K562 (cell line): Measurements from ENCODE around the gene DNASE1L3. TPM values are rescaled to one million over a fixed set of nuclear protein-coding genes. Genes with fewer than 3 reads are reported as not detected.

Experiments
- CSDE1 ChIP-seq, 2 experiments: fragments of 450-650 bp; IDR thresholded peaks; 2 replicates each; pipeline ENCODE4 v1.6.1; 2016; ENCODE audit warnings: mild to moderate bottlenecking in 1 of 2
- FIP1L1 ChIP-seq: fragments of 200-400 bp; formaldehyde crosslinking; IDR thresholded peaks from 2 replicates; pipeline ENCODE4 v1.6.1; 2018; ENCODE audit warnings: mild to moderate bottlenecking, low read depth, low read length; ENCODE audit not compliant: poor library complexity, severe bottlenecking
- FOXM1 ChIP-seq, 2 experiments: fragments of 450-650 bp in 1 of 2; sonication (generic) in 1 of 2; formaldehyde crosslinking in 1 of 2; IDR thresholded peaks; 2 replicates each; pipeline versions ENCODE4 v1.6.1 to v1.9.0; 2017 to 2022; ENCODE audit warnings: low read depth in 2 of 2, mild to moderate bottlenecking in 2 of 2, missing genetic modification reagents in 1 of 2, moderate library complexity in 1 of 2
- LARP7 ChIP-seq: fragments of 450-650 bp; IDR thresholded peaks from 2 replicates; pipeline ENCODE4 v1.6.1; 2016
- MTA3 ChIP-seq: fragments of 450-650 bp; formaldehyde crosslinking; IDR thresholded peaks from 2 replicates; pipeline ENCODE4 v1.6.1; 2017; ENCODE audit warnings: mild to moderate bottlenecking, borderline replicate concordance
- MYC ChIP-seq, 2 experiments: fragments of 250-450 bp in 1 of 2; sonication (Bioruptor Pico) in 1 of 2; IDR thresholded peaks; 2 replicates each; pipeline versions ENCODE4 v1.5.1 to v1.6.1; 2012 to 2021; ENCODE audit warnings: low read depth in 2 of 2, borderline replicate concordance in 1 of 2, improper control_type of control experiment in 1 of 2, low read length in 1 of 2, mild to moderate bottlenecking in 1 of 2, moderate library complexity in 1 of 2
- NFE2L1 ChIP-seq: fragments of 450-650 bp; IDR thresholded peaks from 2 replicates; pipeline ENCODE4 v1.6.1; 2016; ENCODE audit warnings: missing genetic modification characterization, low read depth, mild to moderate bottlenecking, missing compliant biosample characterization, moderate library complexity, borderline replicate concordance
- NFYB ChIP-seq: IDR thresholded peaks from 2 replicates; pipeline ENCODE4 v1.6.1; 2011; ENCODE audit warnings: mild to moderate bottlenecking, moderate library complexity; ENCODE audit not compliant: insufficient read length; ENCODE audit errors: extremely low read depth
- NR2F6 ChIP-seq: fragments of 450-650 bp; formaldehyde crosslinking; IDR thresholded peaks from 2 replicates; pipeline ENCODE4 v1.4.0; 2020; ENCODE audit warnings: mild to moderate bottlenecking
- PTBP1 ChIP-seq: fragments of 200-400 bp; formaldehyde crosslinking; IDR thresholded peaks from 2 replicates; pipeline ENCODE4 v1.6.1; 2017; ENCODE audit warnings: low read depth, low read length
- RHOXF2B ChIP-seq: fragments of 250-450 bp; sonication (Bioruptor Pico); conservative IDR thresholded peaks from 2 replicates; pipeline ENCODE4 v1.5.1; 2021
- SRF ChIP-seq, 2 experiments: fragments of 250-450, 450-650 bp in 1 of 2; sonication (Bioruptor Pico) in 1 of 2; sonication (generic) in 1 of 2; formaldehyde crosslinking; IDR thresholded peaks; 2 replicates each; pipeline versions ENCODE4 v1.5.0 to v1.5.1; 2020 to 2022; ENCODE audit warnings: mild to moderate bottlenecking in 1 of 2, missing genetic modification reagents in 1 of 2
- ZNF133 ChIP-seq: fragments of 250-450 bp; sonication (Bioruptor Pico); IDR thresholded peaks from 2 replicates; pipeline ENCODE4 v1.4.0; 2020; ENCODE audit warnings: mild to moderate bottlenecking
- ZNF224 ChIP-seq: sonication (generic); formaldehyde crosslinking; IDR thresholded peaks from 2 replicates; pipeline ENCODE4 v1.8.0; 2022; ENCODE audit warnings: mild to moderate bottlenecking, missing genetic modification reagents
- ZNF589 ChIP-seq: fragments of 200-800 bp; sonication (Bioruptor generic); IDR thresholded peaks from 2 replicates; pipeline ENCODE4 v1.6.1; 2016; ENCODE audit warnings: low read depth, missing genetic modification characterization, missing compliant biosample characterization
- ZNF668 ChIP-seq: fragments of 250-450 bp; sonication (Bioruptor Pico); IDR thresholded peaks from 2 replicates; pipeline ENCODE4 v1.8.0; 2022; ENCODE audit warnings: mild to moderate bottlenecking, inconsistent platforms
- polyA plus RNA-seq, 8 experiments: library from polyadenylated mRNA; depleted of rRNA in 4 of 8; stranded (reverse) in 5 of 8; unstranded in 3 of 8; fragments of >200 nt; fragmentation: Nextera tagmentation in 2 of 8; fragmentation: Illumina TruSeq in 1 of 8; extraction: Ambion mirVana in 2 of 8; extraction: Trizol in 1 of 8; gene quantifications; 2 replicates each; pipeline versions ENCODE4 v1.2.1 to v1.2.3, GENCODE V29; 2011 to 2014; ENCODE audit warnings: inconsistent platforms in 1 of 8, missing spikeins in 1 of 8
- total RNA-seq, 7 experiments: library from RNA; depleted of rRNA in 6 of 7; stranded (reverse); fragments of >200 nt in 6 of 7; fragmentation: Illumina TruSeq in 2 of 7; extraction: Trizol in 2 of 7; gene quantifications; 2 replicates each; pipeline versions ENCODE4 v1.2.1 to v1.2.3, GENCODE V29; 2011 to 2021; ENCODE audit warnings: low replicate concordance in 1 of 7
- TF ChIP-seq, protein P1 (sequence below): fragments of 250-450 bp; sonication (Bioruptor Pico); IDR thresholded peaks from 2 replicates; pipeline ENCODE4 v1.9.0; 2021; ENCODE audit warnings: mild to moderate bottlenecking
- TF ChIP-seq, protein P2 (sequence below): sonication (generic); formaldehyde crosslinking; IDR thresholded peaks from 2 replicates; pipeline ENCODE4 v1.5.0; 2020; ENCODE audit warnings: missing genetic modification reagents
- TF ChIP-seq, protein P3 (sequence below): fragments of 250-450 bp; sonication (Bioruptor Pico); IDR thresholded peaks from 2 replicates; pipeline ENCODE4 v1.4.0; 2020

The DNASE1L3 gene
- total and polyA plus RNA-seq, 9 of the 15 experiments (the other 6 are each of a cell fraction or from before 2014, with no cell fraction given) = 0.06 TPM; not detected in 8

DNA sequence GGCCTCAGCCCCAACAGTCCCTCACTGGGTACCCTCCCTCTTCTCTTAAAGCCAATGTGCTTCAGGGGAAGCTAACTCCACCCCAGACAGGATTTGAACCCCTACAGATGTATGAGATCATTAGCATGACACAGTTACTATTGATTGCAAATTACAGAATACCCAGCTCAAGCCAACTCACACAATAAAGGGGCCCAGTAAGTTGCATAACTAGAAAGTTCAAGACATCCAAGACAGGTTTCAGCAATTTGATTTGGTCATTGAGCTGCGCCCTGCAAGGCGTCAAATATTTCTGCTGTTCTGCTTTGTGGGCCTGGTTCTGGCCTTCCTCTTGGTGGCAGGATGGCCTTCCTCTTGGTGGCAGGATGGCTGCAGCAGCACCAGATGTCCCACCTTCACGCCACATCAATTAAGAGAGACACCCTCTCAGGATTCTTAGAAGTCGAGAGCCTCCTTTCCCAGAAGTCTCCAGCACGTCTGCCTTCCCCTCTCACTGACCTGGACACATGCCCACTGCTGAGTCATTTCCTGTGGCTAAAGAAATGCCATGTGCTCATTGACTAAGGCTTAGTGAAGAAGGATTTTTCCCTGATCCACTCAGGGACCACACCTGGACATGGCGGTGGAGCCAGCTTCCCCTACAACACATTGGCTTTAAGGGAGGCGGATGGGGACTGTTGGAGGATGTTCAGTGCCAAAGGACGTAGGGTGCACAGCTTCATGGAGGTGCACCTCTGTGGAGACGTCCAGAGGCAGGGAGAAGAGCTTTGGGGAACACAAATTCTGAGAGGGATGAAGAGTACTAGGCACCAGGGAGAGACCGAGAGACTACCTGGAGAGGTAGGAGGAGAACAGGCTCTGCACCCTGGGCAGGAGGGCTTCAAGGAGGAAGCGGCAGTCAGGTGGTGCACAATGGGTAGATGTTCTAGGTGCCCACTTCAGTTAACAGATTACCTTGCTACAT lies 49.1 kb downstream of the DNASE1L3 start (continued):
- TF ChIP-seq, protein P1, sequence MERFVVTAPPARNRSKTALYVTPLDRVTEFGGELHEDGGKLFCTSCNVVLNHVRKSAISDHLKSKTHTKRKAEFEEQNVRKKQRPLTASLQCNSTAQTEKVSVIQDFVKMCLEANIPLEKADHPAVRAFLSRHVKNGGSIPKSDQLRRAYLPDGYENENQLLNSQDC (CRISPR knock-in tag) = no peak
- TF ChIP-seq LARP7 (no peak), SRF (CRISPR knock-in tag; IDR thresholded peaks at IDR 0.05) (no peak), NFE2L1 (no peak), ZNF133 (CRISPR knock-in tag) (no peak), MYC (IDR thresholded peaks at IDR 0.05; ENCODE audit: low read depth, low read length) (peak; percentile 97), MYC (CRISPR knock-in tag; IDR thresholded peaks at IDR 0.05; ENCODE audit: borderline replicate concordance, low read depth) (no peak), NFYB (no peak), NR2F6 (CRISPR knock-in tag) (no peak), ZNF224 (no peak), CSDE1 (IDR thresholded peaks at IDR 0.05) (no peak), ZNF668 (CRISPR knock-in tag) (no peak), ZNF589 (CRISPR knock-in tag) (peak; percentile 94), FOXM1 (IDR thresholded peaks at IDR 0.05; ENCODE audit: low read depth) (no peak), FOXM1 (CRISPR knock-in tag; IDR thresholded peaks at IDR 0.05; ENCODE audit: low read depth) (no peak), FIP1L1 (no peak), MTA3 (0 out of 2 replicates have a peak, but pooled peaks have one; percentile 54), RHOXF2B (no peak), PTBP1 (peak; percentile 96)
- TF ChIP-seq, protein P2, sequence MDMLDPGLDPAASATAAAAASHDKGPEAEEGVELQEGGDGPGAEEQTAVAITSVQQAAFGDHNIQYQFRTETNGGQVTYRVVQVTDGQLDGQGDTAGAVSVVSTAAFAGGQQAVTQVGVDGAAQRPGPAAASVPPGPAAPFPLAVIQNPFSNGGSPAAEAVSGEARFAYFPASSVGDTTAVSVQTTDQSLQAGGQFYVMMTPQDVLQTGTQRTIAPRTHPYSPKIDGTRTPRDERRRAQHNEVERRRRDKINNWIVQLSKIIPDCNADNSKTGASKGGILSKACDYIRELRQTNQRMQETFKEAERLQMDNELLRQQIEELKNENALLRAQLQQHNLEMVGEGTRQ (CRISPR knock-in tag) = no peak
- TF ChIP-seq, protein P3, sequence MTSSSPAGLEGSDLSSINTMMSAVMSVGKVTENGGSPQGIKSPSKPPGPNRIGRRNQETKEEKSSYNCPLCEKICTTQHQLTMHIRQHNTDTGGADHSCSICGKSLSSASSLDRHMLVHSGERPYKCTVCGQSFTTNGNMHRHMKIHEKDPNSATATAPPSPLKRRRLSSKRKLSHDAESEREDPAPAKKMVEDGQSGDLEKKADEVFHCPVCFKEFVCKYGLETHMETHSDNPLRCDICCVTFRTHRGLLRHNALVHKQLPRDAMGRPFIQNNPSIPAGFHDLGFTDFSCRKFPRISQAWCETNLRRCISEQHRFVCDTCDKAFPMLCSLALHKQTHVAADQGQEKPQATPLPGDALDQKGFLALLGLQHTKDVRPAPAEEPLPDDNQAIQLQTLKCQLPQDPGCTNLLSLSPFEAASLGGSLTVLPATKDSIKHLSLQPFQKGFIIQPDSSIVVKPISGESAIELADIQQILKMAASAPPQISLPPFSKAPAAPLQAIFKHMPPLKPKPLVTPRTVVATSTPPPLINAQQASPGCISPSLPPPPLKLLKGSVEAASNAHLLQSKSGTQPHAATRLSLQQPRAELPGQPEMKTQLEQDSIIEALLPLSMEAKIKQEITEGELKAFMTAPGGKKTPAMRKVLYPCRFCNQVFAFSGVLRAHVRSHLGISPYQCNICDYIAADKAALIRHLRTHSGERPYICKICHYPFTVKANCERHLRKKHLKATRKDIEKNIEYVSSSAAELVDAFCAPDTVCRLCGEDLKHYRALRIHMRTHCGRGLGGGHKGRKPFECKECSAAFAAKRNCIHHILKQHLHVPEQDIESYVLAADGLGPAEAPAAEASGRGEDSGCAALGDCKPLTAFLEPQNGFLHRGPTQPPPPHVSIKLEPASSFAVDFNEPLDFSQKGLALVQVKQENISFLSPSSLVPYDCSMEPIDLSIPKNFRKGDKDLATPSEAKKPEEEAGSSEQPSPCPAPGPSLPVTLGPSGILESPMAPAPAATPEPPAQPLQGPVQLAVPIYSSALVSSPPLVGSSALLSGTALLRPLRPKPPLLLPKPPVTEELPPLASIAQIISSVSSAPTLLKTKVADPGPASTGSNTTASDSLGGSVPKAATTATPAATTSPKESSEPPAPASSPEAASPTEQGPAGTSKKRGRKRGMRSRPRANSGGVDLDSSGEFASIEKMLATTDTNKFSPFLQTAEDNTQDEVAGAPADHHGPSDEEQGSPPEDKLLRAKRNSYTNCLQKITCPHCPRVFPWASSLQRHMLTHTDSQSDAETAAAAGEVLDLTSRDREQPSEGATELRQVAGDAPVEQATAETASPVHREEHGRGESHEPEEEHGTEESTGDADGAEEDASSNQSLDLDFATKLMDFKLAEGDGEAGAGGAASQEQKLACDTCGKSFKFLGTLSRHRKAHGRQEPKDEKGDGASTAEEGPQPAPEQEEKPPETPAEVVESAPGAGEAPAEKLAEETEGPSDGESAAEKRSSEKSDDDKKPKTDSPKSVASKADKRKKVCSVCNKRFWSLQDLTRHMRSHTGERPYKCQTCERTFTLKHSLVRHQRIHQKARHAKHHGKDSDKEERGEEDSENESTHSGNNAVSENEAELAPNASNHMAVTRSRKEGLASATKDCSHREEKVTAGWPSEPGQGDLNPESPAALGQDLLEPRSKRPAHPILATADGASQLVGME (CRISPR knock-in tag) = no peak
